BE2C (cell line): ENCODE results near the gene FOXN1.
"Not testable (repeated sequence)": the region's sequence is repeated elsewhere in the genome, so short reads cannot be mapped to it uniquely, and the experiment has no call there.

Experiments
- DNase-seq: peaks from one replicate; pipeline ENCODE4 v3.0.0-alpha.2; 2020
- H3K27me3 ChIP-seq: fragments of 250-450 bp; sonication (Bioruptor Pico); 2 replicates; pipeline ENCODE4 v1.5.1; 2020; ENCODE audit warnings: mild to moderate bottlenecking
- H3K36me3 ChIP-seq: fragments of 250-450 bp; sonication (Bioruptor Pico); 2 replicates; pipeline ENCODE4 v1.5.1; 2020; ENCODE audit warnings: mild to moderate bottlenecking
- H3K4me1 ChIP-seq: fragments of 250-450 bp; sonication (Bioruptor Pico); 2 replicates; pipeline ENCODE4 v1.5.1; 2020
- H3K4me3 ChIP-seq: 2 replicates; pipeline ENCODE4 v1.5.1; 2011; ENCODE audit warnings: low read depth, low read length
- H3K9me3 ChIP-seq: fragments of 250-450 bp; sonication (Bioruptor Pico); 2 replicates; pipeline ENCODE4 v1.5.1; 2020
- CTCF ChIP-seq: IDR thresholded peaks from 2 replicates; pipeline ENCODE4 v1.5.1; 2012; ENCODE audit warnings: mild to moderate bottlenecking, low read depth, low read length

The FOXN1 gene

GRCh38 chr17:28518578-28518977, 12.4 kb downstream of the FOXN1 start:
- no peaks in the 10 kb centered on the region for H3K9me3 ChIP-seq
- no peak for TF ChIP-seq CTCF
- no peak for DNase-seq
- H3K4me1 ChIP-seq = no peaks in the 10 kb centered on the region
- H3K4me3 ChIP-seq = no peak overlapping the region
- no peaks in the 10 kb centered on the region for H3K27me3 ChIP-seq
- H3K36me3 ChIP-seq = no peaks in the 10 kb centered on the region

- no peak for DNase-seq
- no peaks in the 10 kb centered on the region for H3K9me3 ChIP-seq
- H3K36me3 ChIP-seq = no peaks in the 10 kb centered on the region
- no peak for TF ChIP-seq CTCF
- no peaks in the 10 kb centered on the region for H3K4me1 ChIP-seq
- H3K27me3 ChIP-seq = no peaks in the 10 kb centered on the region
- H3K4me3 ChIP-seq = no peak overlapping the region
Observed at GRCh38 chr17:28519236-28519635, 13.1 kb downstream of the FOXN1 start.

- no peak for TF ChIP-seq CTCF
- no peak for DNase-seq
- no peaks in the 10 kb centered on the region for H3K36me3 ChIP-seq
Observed at GRCh38 chr17:28520687-28521086, 14.5 kb downstream of the FOXN1 start.

GRCh38 chr17:28521311-28522085, 15.3 kb downstream of the FOXN1 start:
- H3K4me3 ChIP-seq = no peak overlapping the region
- no peaks in the 10 kb centered on the region for H3K27me3 ChIP-seq
- no peaks in the 10 kb centered on the region for H3K9me3 ChIP-seq
- H3K36me3 ChIP-seq = no peaks in the 10 kb centered on the region
- no peak for DNase-seq
- H3K4me1 ChIP-seq = no peaks in the 10 kb centered on the region
- no peak for TF ChIP-seq CTCF

More at GRCh38 chr17:28520687-28521086, 14.5 kb downstream of the FOXN1 start:
- no peaks in the 10 kb centered on the region for H3K9me3 ChIP-seq
- H3K4me1 ChIP-seq = no peaks in the 10 kb centered on the region
- no peak overlapping the region for H3K4me3 ChIP-seq
- H3K27me3 ChIP-seq = no peaks in the 10 kb centered on the region

GRCh38 chr17:28522281-28522680, 16.1 kb downstream of the FOXN1 start:
- not testable (repeated sequence) for H3K4me1 ChIP-seq, H3K4me3 ChIP-seq, H3K9me3 ChIP-seq, DNase-seq, H3K27me3 ChIP-seq, H3K36me3 ChIP-seq

- Histone ChIP-seq H3K9me3 (no peaks in the 10 kb centered on the region), H3K27me3 (no peaks in the 10 kb centered on the region), H3K4me1 (no peaks in the 10 kb centered on the region), H3K36me3 (no peaks in the 10 kb centered on the region), H3K4me3 (no peak overlapping the region)
- no peak for DNase-seq
- no peak for TF ChIP-seq CTCF
Observed at GRCh38 chr17:28523186-28523585, 17.0 kb downstream of the FOXN1 start.

- Histone ChIP-seq H3K27me3 (no peaks in the 10 kb centered on the region), H3K36me3 (no peaks in the 10 kb centered on the region), H3K4me1 (no peaks in the 10 kb centered on the region), H3K9me3 (no peaks in the 10 kb centered on the region), H3K4me3 (no peak overlapping the region)
- no peak for TF ChIP-seq CTCF
- DNase-seq = no peak
Observed at GRCh38 chr17:28523876-28524275, 17.7 kb downstream of the FOXN1 start.
